ENCODE results near the gene BACE1. TPM values are rescaled to one million over a fixed set of nuclear protein-coding genes. Genes with fewer than 3 reads are reported as not detected.

Gene BACE1
- total RNA-seq, 1 experiment from 2014 or later: 10.2 TPM

GRCh38 chr11:117289795-117290194 is 26.3 kb downstream of the BACE1 start:
- Histone ChIP-seq H3K14ac (ENCODE audit: insufficient read depth, low read length) (no peak overlapping the region), H3K79me2 (ENCODE audit: insufficient read depth, low read length) (no peaks in the 10 kb centered on the region), H3K27me3 (ENCODE audit: insufficient read depth, low read length) (no peaks in the 10 kb centered on the region), H2BK12ac (ENCODE audit: insufficient read length, low read depth, low read length) (no peak overlapping the region), H3T11ph (ENCODE audit: low read length) (no peak overlapping the region), H3K27ac (ENCODE audit: insufficient read length, low read depth, low read length) (no peak overlapping the region), H3K4me1 (ENCODE audit: insufficient read depth, low read length) (no peaks in the 10 kb centered on the region), H3K23me2 (ENCODE audit: insufficient read length, low read depth, low read length, poor library complexity, severe bottlenecking) (no peaks in the 10 kb centered on the region), H3K4ac (ENCODE audit: low read depth, low read length) (no peak overlapping the region), H2BK5ac (ENCODE audit: insufficient read length, low read length) (no peak overlapping the region), H3K18ac (ENCODE audit: insufficient read length, low read depth, low read length) (no peak overlapping the region), H2AK5ac (ENCODE audit: insufficient read length, low read length) (no peak overlapping the region), H4K5ac (ENCODE audit: insufficient read length, low read depth, low read length) (no peak overlapping the region), H3K9me3 (ENCODE audit: control insufficient read depth, low read depth, low read length) (no peaks in the 10 kb centered on the region), H4K8ac (replicated peaks; ENCODE audit: insufficient read length, low read depth, low read length) (no peak overlapping the region), H3K23ac (ENCODE audit: insufficient read length, low read depth, low read length) (no peak overlapping the region), H2BK20ac (ENCODE audit: low read depth, low read length, poor library complexity, severe bottlenecking) (no peak overlapping the region), H3K79me1 (ENCODE audit: insufficient read depth, low read depth, low read length, poor library complexity, severe bottlenecking) (no peaks in the 10 kb centered on the region), H2BK120ac (ENCODE audit: low read depth, low read length, poor library complexity, severe bottlenecking) (no peak overlapping the region), H3K4me2 (ENCODE audit: insufficient read depth, insufficient read length, low read length) (no peak overlapping the region), H3K56ac (ENCODE audit: insufficient read length, low read depth, low read length) (no peak overlapping the region), H2BK15ac (ENCODE audit: low read depth, low read length) (no peak overlapping the region), H2AFZ (ENCODE audit: low read length) (no peak overlapping the region), H3K9ac (ENCODE audit: extremely low read depth, insufficient read length, low read length) (no peak overlapping the region), H4K91ac (ENCODE audit: insufficient read length, low read depth, low read length) (no peak overlapping the region), H4K20me1 (ENCODE audit: control insufficient read depth, insufficient read depth, insufficient read length) (no peaks in the 10 kb centered on the region)
- H3K4me1 Mint-ChIP-seq: no peaks in the 10 kb centered on the region
- H3K9me3 Mint-ChIP-seq: no peaks in the 10 kb centered on the region
- WGBS (ENCODE audit: extremely low coverage, insufficient read length, low lambda C conversion rate): no CpG with 5 or more reads among the region's 1 CpG
- H3K36me3 Mint-ChIP-seq (ENCODE audit: insufficient read depth in 1 of 3, low read depth in 3 of 3): peaks cover 16 to 66% (median 58%) of the 10 kb centered on the region in 3 experiments; a peak in 6 of 7 replicates
- H3K27ac Mint-ChIP-seq: no peak overlapping the region
- no peak for TF ChIP-seq CTCF (conservative IDR thresholded peaks at IDR 0.05)
- no peak for DNase-seq
- no peaks in the 10 kb centered on the region for H3K27me3 Mint-ChIP-seq (ENCODE audit: low read depth)
- H3K4me3 Mint-ChIP-seq: no peak overlapping the region
